Astrocyte (in vitro differentiated cells and primary cell): ENCODE results near the gene HDAC11.

ENCODE experiments used
- EZH2 ChIP-seq: IDR thresholded peaks from 2 replicates; pipeline ENCODE4 v1.6.1; 2012; ENCODE audit warnings: mild to moderate bottlenecking, low read length, inconsistent platforms; ENCODE audit not compliant: insufficient read depth
- TF ChIP-seq, protein P1 (sequence below): IDR thresholded peaks from 2 replicates; pipeline ENCODE4 v1.5.1; 2011; ENCODE audit warnings: low read depth, mild to moderate bottlenecking, inconsistent platforms, low read length, moderate library complexity; ENCODE audit not compliant: insufficient read depth

DNA sequence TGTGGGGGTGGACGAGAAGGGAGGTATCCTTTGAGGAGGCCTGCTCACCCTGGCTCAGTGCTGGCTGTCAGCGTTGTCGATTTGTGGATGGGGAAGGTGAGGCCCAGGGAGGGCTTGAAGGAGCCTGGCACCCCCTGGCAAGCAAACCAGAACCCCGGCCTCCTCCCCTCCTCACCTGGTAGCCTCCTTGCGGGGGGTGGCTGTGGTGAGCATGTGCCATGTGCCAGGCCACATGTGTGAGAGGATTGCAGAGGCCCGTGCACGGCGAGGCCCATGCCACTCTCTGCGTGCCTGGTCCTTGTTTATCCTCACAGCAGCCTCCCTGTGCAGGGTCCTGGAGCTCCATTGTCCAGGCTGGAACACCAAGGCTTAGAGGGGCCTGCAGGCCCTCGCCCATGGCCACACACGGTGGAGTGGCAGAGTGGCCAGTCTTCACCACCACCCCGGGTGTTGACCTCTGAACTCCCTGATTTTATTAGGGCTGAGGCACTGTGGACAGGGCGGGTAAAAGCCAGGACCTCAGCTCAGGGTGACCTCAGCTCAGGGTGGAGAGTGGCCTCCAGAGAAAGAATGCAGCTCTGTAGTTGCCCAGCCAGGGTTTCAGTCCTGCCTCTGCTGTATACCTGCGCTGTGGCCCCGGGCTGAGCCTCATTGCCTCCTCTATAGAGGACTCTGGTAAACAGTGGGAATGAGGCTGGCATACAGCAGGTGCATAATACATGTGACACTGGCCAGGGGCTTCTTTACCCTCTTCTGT is 29.1 kb downstream of the HDAC11 start:
- TF ChIP-seq, protein P1, sequence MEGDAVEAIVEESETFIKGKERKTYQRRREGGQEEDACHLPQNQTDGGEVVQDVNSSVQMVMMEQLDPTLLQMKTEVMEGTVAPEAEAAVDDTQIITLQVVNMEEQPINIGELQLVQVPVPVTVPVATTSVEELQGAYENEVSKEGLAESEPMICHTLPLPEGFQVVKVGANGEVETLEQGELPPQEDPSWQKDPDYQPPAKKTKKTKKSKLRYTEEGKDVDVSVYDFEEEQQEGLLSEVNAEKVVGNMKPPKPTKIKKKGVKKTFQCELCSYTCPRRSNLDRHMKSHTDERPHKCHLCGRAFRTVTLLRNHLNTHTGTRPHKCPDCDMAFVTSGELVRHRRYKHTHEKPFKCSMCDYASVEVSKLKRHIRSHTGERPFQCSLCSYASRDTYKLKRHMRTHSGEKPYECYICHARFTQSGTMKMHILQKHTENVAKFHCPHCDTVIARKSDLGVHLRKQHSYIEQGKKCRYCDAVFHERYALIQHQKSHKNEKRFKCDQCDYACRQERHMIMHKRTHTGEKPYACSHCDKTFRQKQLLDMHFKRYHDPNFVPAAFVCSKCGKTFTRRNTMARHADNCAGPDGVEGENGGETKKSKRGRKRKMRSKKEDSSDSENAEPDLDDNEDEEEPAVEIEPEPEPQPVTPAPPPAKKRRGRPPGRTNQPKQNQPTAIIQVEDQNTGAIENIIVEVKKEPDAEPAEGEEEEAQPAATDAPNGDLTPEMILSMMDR: no peak
- no peak for TF ChIP-seq EZH2
